Choroid plexus epithelial cell (primary cell): ENCODE measurements around the gene MUC4.
"Not testable (repeated sequence)": the region's sequence is repeated elsewhere in the genome, so short reads cannot be mapped to it uniquely, and the experiment has no call there.

Experiments used
- DNase-seq: peaks from one replicate; pipeline ENCODE4 v3.0.0-alpha.2; 2010; ENCODE audit warnings: low read depth
- H3K4me3 ChIP-seq: 2 replicates; pipeline ENCODE4 v1.5.1; 2011; ENCODE audit warnings: low read depth, mild to moderate bottlenecking, control low read depth, low read length, moderate library complexity
- CTCF ChIP-seq: conservative IDR thresholded peaks from 2 replicates; pipeline ENCODE4 v1.5.1; 2011; ENCODE audit warnings: low read depth, mild to moderate bottlenecking, control low read depth, inconsistent platforms, low read length, moderate library complexity

Gene MUC4

GRCh38 chr3:195790901-195791300, 20.8 kb downstream of the MUC4 start:
- TF ChIP-seq CTCF: no peak
- DNase-seq: no peak
- no peak overlapping the region for H3K4me3 ChIP-seq

- H3K4me3 ChIP-seq: no peak overlapping the region
- DNase-seq: no peak
- no peak for TF ChIP-seq CTCF
Measured at GRCh38 chr3:195788711-195789581, 22.8 kb downstream of the MUC4 start.

- not testable (repeated sequence) for H3K4me3 ChIP-seq, DNase-seq
Measured at GRCh38 chr3:195785781-195786405, 25.8 kb downstream of the MUC4 start.

- H3K4me3 ChIP-seq, DNase-seq: not testable (repeated sequence)
Measured at GRCh38 chr3:195784031-195784430, 27.7 kb downstream of the MUC4 start.

- DNase-seq, H3K4me3 ChIP-seq: not testable (repeated sequence)
Measured at GRCh38 chr3:195781236-195781635, 30.5 kb downstream of the MUC4 start.

- H3K4me3 ChIP-seq: no peak overlapping the region
- DNase-seq: no peak
- no peak for TF ChIP-seq CTCF
Measured at GRCh38 chr3:195777975-195778374, 33.8 kb downstream of the MUC4 start.

GRCh38 chr3:195774917-195775316, 36.8 kb downstream of the MUC4 start:
- TF ChIP-seq CTCF: peak; percentile 85
- no peak overlapping the region for H3K4me3 ChIP-seq
- DNase-seq: peak; percentile 64

GRCh38 chr3:195773956-195774537, 37.7 kb downstream of the MUC4 start:
- no peak for TF ChIP-seq CTCF
- no peak for DNase-seq

More at GRCh38 chr3:195773956-195774537, 37.7 kb downstream of the MUC4 start:
- H3K4me3 ChIP-seq: no peak overlapping the region
